Left kidney (tissue), 2 donors: ENCODE data around the gene KLRC4. TPM values are rescaled to one million over a fixed set of nuclear protein-coding genes. Genes with fewer than 3 reads are reported as not detected.
"Not testable (repeated sequence)": the region's sequence is repeated elsewhere in the genome, so short reads cannot be mapped to it uniquely, and the experiment has no call there.

Experiments used
- DNase-seq: peaks from one replicate; pipeline ENCODE4 v3.0.0-alpha.2; 2013
- polyA plus RNA-seq: library from polyadenylated mRNA; unstranded; fragments of 120-200 nt; gene quantifications from one replicate; pipeline ENCODE4 v1.2.1, GENCODE V29; 2013; ENCODE audit not compliant: insufficient read length

Gene KLRC4
- polyA plus RNA-seq, 1 donor = not detected

DNA sequence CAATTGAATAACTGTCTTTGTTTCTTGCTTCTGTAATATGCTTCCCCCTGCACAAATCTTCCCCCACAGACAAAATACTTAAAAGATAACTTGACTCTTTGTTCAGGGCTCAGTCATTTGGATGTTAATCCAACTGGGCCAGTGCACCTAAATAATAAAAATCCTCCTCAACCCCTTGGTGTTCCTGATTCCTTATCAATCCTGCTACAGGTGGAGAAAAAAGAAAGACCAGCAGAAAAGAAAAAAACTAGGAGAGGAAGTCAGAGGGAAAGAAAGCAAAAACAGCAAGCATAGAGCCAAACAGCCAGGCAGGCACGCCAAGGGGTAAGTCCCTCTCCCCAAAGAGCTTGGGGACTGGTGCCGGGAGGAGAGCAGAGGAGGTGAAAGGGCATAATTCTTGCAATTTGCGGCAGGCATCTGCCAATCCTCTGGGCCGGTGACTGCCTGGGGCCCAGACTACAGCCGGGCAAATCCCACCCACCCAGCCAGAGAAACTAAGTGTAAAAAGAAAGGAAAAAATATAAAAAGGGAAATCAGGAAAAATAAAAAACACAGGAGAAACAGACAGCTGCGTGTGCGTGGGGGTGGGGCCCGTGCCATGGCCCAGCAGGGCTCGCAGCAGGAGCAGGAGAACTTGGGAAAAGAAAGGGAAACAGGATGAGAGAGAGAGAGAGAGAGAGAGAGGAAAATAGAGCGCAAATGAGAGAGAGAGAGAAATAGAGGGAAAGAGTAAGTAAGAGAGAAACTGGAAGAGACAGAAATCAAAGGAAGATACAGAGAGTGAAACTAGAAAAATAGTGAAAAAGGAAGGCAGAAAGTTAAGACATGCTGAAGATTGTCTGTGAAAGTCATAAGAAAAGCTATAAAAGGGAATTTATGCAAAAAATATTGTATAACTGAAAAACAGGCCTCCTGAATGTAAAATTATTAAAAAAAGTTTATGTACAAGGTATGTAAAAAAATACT is 41.1 kb downstream of the KLRC4 start:
- no peak for DNase-seq

DNA sequence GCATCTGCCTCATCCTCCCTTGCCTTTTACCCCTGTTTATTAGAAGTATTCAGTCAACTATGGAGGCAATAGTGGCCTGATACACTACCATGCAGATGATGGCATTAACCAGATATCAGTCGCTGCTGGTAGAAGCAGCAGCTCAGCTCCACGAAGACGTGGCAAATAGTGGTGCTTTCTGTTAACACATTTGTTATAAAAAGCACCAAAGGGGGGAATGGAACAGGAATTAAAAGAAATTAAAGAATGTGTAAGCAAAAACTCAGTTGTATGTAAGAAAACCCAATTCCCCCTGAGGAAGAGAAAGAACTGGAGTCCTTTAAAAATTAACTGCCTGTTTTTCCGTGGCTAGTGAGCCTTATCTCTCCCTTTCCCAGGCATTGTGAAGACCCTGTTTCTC is 41.8 kb downstream of the KLRC4 start:
- not testable (repeated sequence) for DNase-seq

GRCh38 chr12:10366875-10367274 is 42.7 kb downstream of the KLRC4 start:
- peak; percentile 26 for DNase-seq

DNA sequence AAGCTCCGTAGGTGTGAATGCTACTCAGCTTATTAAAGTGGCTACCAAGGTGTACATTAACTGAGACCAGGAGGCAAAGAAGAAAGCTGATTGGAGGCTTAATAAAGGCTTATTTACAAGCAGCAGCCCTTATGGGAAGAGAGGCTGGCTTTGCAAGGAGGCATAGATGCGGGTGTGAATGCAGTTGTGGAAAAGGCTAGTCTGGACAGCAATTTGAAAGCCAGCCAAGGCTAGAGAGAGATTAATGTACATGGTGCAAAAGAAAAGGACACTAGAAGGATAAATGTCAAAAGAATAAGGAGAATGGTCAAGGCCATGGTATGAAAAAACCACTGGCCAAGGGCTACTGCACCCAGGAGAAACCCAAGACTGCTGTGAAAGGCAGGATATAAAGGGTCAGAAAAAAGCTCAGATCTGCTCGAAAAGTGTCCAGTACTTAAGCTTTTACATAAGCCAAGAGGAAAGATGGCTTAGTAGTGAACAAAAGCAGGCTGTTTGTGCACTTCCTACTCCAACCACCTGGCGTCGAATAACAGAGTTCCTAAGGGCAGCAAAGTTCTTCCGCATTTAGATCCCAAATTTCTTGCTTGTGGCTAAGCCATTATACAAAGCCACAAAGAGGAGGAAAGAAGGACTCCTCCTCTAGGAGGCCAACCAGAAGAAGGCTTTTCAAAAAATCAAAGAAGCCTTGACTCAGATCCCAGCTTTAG is 43.7 kb downstream of the KLRC4 start:
- DNase-seq = no peak

DNA sequence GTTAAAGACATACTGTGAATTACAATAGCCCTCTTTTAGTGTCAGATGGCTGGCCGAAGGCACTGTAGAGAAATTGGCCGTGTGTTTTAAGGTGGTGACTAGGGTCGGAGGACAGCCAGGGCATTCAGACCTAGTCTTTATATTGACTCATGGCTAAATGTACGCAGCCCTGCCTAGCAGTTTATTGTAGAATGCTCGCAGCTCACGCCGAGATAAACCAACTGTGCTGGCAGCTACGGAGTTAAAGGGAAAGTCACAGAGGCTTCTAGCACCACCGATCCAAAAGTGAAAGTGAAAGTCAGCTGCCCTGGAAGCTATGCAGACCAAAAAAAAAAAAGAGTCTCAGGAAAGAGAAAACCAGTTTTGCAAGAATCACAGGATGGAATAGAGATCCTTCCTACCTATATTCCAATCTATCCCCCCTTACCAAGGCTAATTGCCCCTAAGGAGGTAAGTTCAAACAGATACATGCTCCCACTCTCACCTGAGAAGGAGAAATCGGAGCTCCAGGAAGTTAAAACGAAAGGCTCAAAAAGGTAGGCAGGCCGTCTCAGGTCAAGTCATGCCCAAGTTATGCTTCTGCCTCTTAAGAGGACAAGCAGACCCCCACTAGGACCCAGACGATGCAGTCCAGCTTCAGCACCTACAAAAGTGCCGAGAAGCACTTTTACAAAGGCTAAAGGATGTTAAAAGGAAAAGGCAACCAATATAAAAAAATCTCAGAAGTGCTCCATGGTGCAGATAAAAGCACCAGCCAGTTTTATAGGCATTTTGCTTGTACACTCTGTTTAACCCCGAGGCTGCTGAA is 44.5 kb downstream of the KLRC4 start:
- peak; percentile 90 for DNase-seq

DNA sequence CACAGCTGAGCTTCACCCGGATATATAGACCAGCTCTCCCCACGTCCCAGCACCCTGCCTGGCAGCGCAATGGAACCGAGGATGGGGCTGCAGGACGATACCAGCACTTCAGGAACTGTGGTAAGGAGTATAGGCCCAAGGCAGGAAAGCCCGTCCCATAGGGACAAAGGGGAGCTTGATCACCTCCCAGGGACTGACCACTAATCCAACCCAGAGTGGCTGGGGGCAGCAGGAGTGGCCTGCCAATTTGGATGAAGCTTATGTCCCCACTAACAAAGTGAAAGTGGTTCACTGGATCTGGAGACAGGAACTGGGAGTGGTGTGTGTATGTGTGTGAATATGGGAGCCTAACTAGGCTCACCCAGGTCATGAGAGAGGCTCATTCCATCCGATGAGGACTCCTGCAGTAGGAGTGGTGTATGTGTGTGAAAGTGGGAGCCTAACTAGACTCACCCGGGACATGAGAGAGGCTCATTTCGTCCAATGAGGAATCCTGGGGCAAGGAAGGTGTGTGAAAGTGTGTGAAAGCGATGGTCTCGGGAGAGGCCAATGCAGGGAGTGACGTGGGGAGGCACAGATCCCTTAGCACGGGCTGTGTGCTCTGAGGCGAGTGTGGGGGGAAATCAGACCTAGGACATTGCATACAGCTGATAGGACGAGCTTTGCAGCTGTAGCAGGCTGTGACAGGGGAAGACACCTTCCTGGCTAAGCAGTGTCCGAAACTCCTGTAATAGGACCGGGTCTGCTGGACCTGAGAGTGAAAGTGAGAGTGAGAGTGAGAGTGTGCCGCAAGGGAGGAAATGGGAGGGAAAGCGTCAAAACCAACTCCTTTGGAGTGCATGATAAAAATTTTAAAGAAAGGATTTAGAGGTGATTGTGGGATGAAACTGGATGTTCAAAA is 45.4 kb downstream of the KLRC4 start:
- DNase-seq = peak; percentile 60

DNA sequence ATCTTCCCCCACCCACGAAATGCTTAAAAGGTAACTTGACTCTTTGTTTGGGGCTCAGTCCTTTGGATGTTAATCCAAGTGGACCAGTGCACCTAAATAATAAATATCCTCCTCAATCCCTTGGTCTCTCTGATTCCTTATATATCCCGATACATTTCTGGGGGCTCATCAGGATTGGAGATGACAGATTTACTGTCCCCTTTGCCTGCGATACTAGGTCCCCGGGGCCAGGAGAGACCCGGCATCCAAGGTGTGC is 46.0 kb downstream of the KLRC4 start:
- DNase-seq = peak; percentile 38

DNA sequence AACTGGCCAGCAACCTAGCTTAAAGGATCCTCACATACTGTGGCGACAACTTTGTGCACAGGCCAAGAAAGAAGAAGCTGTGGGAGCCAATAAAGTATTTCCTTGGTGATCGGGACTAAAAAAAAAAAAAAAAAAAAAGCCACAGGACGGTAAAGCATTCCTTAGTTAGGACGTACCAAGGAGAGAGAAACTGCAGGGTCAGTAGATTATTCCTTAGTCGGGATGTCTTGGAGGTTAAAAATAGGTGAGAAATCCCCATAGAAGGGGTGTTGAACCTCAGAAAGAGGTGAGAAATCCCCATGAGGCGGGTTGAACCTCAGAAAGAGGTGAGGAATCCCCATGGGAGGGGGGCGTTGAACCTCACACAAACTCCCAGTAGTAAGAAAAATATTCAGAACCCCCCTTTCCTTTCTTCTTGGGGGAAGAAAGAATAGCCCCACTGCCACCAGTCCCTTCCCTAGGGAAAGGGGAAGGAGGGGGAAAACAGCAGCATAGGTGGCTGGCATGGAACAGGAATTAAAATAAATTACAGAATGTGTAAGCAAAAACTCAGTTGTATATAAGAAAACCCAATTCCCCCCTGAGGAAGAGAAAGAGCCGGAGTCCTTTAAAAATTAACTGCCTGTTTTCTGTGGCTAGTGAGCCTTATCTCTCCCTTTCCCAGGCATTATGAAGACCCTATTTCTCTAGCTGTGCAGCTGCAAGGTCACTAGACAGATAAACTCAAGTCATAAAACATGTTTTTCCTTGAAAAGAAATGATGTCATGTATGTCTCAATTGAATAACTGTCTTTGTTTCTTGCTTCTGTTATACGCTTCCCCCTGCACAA is 46.5 kb downstream of the KLRC4 start:
- DNase-seq = peak; percentile 47

DNA sequence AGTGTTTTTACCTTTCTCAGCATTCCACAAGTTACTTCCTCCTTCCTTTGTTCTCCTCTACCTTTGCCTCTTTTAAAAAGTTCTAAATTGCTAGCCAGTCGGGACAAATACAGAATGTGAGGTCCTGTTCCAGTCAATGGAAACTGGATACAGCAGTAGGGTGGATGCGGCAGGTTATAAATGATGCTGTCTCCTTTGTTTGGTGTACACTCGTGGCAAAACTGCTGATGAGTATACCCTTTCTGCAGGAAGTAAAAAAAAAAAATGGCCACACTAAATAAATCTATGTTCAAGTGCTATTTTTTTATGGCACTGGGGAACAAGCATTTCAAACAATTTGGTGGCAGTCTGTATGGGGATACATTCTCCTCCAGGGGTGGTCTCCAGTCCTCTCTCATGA is 47.2 kb downstream of the KLRC4 start:
- no peak for DNase-seq

DNA sequence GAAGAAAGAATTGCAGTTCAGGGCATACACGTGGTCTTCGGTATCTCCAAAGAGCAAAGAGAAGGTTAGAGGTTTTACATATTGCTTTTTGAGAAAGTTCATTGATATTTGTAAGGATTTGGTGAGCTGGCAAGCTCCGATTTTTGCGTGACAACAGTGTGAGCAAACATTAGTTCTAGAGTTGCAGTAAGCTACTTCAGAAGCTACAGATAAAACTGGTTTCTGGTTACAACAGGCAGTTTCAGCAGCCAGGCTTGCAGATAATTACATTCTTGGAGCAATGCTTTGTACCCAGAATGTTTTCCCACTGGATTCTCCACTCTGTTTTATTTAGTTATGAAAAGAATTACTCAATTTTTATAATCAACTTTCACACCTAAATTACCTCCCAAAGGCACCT is 47.9 kb downstream of the KLRC4 start:
- DNase-seq = peak; percentile 28

GRCh38 chr12:10361084-10361483 is 48.5 kb downstream of the KLRC4 start:
- no peak for DNase-seq

DNA sequence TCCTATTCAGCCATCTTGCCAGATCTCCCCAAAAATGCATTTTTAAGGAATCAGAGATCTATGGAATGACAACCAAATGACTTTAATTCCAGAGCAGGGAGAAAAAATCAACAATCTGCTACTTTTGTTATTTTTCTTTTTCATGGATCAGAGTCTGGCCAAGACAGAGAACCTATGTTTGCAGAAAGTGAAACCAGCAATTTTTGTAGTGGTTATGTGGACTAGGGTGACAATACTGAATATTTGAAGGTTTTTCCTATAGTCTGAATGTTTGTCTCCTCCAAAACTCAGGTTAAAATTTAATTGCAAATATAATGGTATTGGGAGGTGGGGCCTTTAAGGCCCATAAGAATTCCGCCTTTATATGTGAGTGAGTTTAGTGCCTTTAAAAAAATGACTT is 50.6 kb downstream of the KLRC4 start:
- DNase-seq = no peak

DNA sequence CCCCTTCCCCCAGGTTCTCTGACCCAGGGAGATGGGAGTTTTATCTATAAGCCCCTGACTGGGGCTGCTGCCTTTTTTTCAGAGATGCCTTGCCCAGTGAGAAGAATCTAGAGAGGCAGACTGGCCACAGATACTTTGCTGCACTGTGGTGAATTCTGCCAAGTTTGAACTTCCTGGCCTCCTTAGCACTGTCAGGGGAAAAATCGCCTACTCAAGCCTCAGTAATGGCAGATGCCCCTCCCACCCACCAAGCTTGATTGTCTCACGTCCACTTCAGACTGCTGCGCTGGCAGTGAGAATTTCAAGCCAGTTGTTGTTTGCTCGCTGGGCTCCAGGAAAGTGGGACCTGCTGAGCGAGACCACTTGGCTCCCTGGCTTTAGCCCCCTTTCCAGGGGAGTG is 51.4 kb downstream of the KLRC4 start:
- no peak for DNase-seq

Other genes with a start within 250 kb of the KLRC4 start
- gene OLR1, start 237.6 kb downstream of the KLRC4 start, polyA plus RNA-seq = 1.3 TPM
- gene TMEM52B, start 230.7 kb downstream of the KLRC4 start, polyA plus RNA-seq = 147 TPM
- gene GABARAPL1, start 196.9 kb downstream of the KLRC4 start, polyA plus RNA-seq = 74.4 TPM
- 0.37 TPM for gene KLRD1, start 101.9 kb downstream of the KLRC4 start, polyA plus RNA-seq
- 1.8 TPM for gene KLRK1, start 19.7 kb downstream of the KLRC4 start, polyA plus RNA-seq
- gene KLRC3, start 10.8 kb upstream of the KLRC4 start, polyA plus RNA-seq = 0.27 TPM
- gene KLRC2, start 26.3 kb upstream of the KLRC4 start, polyA plus RNA-seq = not detected
- gene KLRC1, start 43.6 kb upstream of the KLRC4 start, polyA plus RNA-seq = 2.2 TPM
- gene EIF2S3B, start 96.1 kb upstream of the KLRC4 start, polyA plus RNA-seq = 1.5 TPM
- 43.7 TPM for gene MAGOHB, start 203.9 kb upstream of the KLRC4 start, polyA plus RNA-seq